AG04449 (cell line): ENCODE measurements around the gene SLC35B1.
"Not testable (repeated sequence)": the region's sequence is repeated elsewhere in the genome, so short reads cannot be mapped to it uniquely, and the experiment has no call there.

Source experiments
- CTCF ChIA-PET: fragments of 350-600 bp; formaldehyde crosslinking; extraction: SDS; loops from one replicate; lab custom pipeline; 2021; ENCODE audit warnings: antibody characterized with exemption; lab: Yijun Ruan, JAX
- POLR2A ChIA-PET: fragments of 400-600, 350-600 bp; formaldehyde crosslinking; extraction: SDS; loops from one replicate; lab custom pipeline; 2020; ENCODE audit warnings: antibody characterized with exemption, inconsistent platforms; lab: Yijun Ruan, JAX
- DNase-seq: peaks from one replicate; pipeline ENCODE4 v3.0.0-alpha.2; 2010; ENCODE audit warnings: low read depth, low spot score
- H3K4me3 ChIP-seq: 2 replicates; pipeline ENCODE4 v1.5.1; 2011; ENCODE audit warnings: low read depth, mild to moderate bottlenecking, control low read depth, low read length
- CTCF ChIP-seq: IDR thresholded peaks from one replicate; pipeline ENCODE4 v1.5.1; 2011; ENCODE audit warnings: mild to moderate bottlenecking, moderate library complexity, low read length, control low read depth, inconsistent platforms; ENCODE audit not compliant: insufficient read depth; ENCODE audit errors: missing control alignments

The SLC35B1 gene

GRCh38 chr17:49729069-49729468, 21.3 kb upstream of the SLC35B1 start:
- ChIA-PET CTCF (interaction anchor here (1.0 to 1.7 kb wide), 3 partner anchors 21 to 172 kb away, joined by 3 to 8 read pairs (median 4); partner anchors contain the start of gene SLC35B1), POLR2A (no interaction called here)
- TF ChIP-seq CTCF, result no peak
- no peak for DNase-seq
- H3K4me3 ChIP-seq, result no peak overlapping the region

GRCh38 chr17:49728425-49728824, 20.7 kb upstream of the SLC35B1 start:
- ChIA-PET CTCF (interaction anchor here (0.6 to 0.9 kb wide), 2 partner anchors 27 to 156 kb away, joined by 3 read pairs; no protein-coding TSS in a partner anchor), POLR2A (no interaction called here)
- DNase-seq, result no peak
- H3K4me3 ChIP-seq, result no peak overlapping the region
- TF ChIP-seq CTCF, result no peak

- POLR2A ChIA-PET, result no interaction called here
These were observed 19.6 kb upstream of the SLC35B1 start for GRCh38 chr17:49727380-49727779.

GRCh38 chr17:49725452-49726130, 17.8 kb upstream of the SLC35B1 start:
- POLR2A ChIA-PET, result no interaction called here
- H3K4me3 ChIP-seq, result no peak overlapping the region
- DNase-seq, result no peak
- CTCF ChIA-PET, result interaction anchor here (1.1 kb wide), 1 partner anchor 158 kb away, joined by 3 read pairs; no protein-coding TSS in a partner anchor
- no peak for TF ChIP-seq CTCF

More at GRCh38 chr17:49727380-49727779, 19.6 kb upstream of the SLC35B1 start:
- CTCF ChIA-PET, result interaction anchor here (0.9 to 1.0 kb wide), 3 partner anchors 19 to 155 kb away, joined by 3 to 4 read pairs (median 3); no protein-coding TSS in a partner anchor
- TF ChIP-seq CTCF, result no peak
- no peak for DNase-seq
- no peak overlapping the region for H3K4me3 ChIP-seq

GRCh38 chr17:49724552-49724951, 16.8 kb upstream of the SLC35B1 start:
- POLR2A ChIA-PET, H3K4me3 ChIP-seq, DNase-seq: not testable (repeated sequence)
- CTCF ChIA-PET, result interaction anchor here (5.3 kb wide), 1 partner anchor 15 kb away, joined by 32 read pairs; the partner anchor contains the start of gene SLC35B1

- ChIA-PET CTCF (interaction anchor here (1.3 to 5.3 kb wide), 2 partner anchors 14 to 26 kb away, joined by 3 to 32 read pairs; partner anchors contain the start of gene SLC35B1), POLR2A (no interaction called here)
- no peak for DNase-seq
- no peak for TF ChIP-seq CTCF
- no peak overlapping the region for H3K4me3 ChIP-seq
These were observed 15.7 kb upstream of the SLC35B1 start for GRCh38 chr17:49723423-49723822.
